Measurements from ENCODE around the gene TET1. TPM values are rescaled to one million over a fixed set of nuclear protein-coding genes. Genes with fewer than 3 reads are reported as not detected.
A peak's percentile ranks its signal among the peaks of the same experiment; 100 is the strongest.

Gene TET1
- total RNA-seq, 4 donors from 2014 or later: 1.5 to 3.3 (median 1.5) TPM

DNA sequence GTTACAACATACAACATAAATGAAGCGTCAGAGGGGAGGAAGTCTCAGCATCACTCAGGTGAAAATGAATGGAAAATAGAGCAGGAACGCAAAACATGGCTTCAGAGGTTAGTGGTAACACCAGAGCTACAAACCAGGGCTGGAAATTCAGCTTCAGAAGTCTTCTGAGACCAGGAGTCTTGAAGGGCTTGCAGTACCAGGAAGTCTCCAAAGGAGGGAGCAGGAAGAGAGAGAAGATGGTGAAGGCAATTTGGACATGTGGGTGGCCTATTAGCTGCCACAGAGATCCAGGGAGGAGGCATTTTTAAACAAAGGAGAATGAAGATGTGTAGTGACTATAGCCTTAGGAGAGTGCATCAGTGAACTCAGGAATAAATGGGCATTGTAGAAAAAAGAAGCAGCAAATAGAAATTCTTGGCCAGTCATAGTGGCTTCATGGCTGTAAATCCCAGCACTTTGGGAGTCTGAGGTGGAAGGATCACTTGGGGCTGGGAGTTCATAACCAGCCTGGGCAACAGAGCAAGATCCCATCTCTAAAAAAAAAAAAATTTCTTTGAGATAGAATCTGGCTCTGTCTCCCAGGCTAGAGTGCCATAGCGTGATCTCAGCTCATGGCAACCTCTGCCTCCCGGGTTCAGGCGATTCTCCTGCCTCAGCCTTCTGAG, 9.3 kb upstream of the TET1 start:
- Histone ChIP-seq H3K27ac (no peak overlapping the region), H3K36me3 (no peaks in the 10 kb centered on the region), H3K4me3 (no peak overlapping the region), H3K27me3 (no peaks in the 10 kb centered on the region), H3K9me3 (no peaks in the 10 kb centered on the region), H3K4me1 (no peaks in the 10 kb centered on the region)
- DNase-seq: peak; percentile 60
- intact Hi-C loops (cut with DNase I; ENCODE audit: low total_unique reads) (no loop called here), in situ Hi-C loops (cut with MboI; ENCODE audit: low pct_ligation_motif_present in 1 of 4, low pct_unique_long_range_greater_than_20kb in 1 of 4, low sequenced_read_pairs in 3 of 4) (loop anchor here in 2 of 4 donors (25.0 kb wide), 2 partner anchors 161 to 336 kb away; partner anchors contain the start of gene CCAR1 (in 1 of the 2))
- TF ChIP-seq CTCF (IDR thresholded peaks at IDR 0.05) (peak; percentile 69 to 77 (median 76)), EP300 (IDR thresholded peaks at IDR 0.05; ENCODE audit: low read depth) (no peak)
- 61 to 81% methylated on average over 3 to 5 of the region's 5 CpGs for WGBS, 2 donors (ENCODE audit: low coverage in 1 of 2)

DNA sequence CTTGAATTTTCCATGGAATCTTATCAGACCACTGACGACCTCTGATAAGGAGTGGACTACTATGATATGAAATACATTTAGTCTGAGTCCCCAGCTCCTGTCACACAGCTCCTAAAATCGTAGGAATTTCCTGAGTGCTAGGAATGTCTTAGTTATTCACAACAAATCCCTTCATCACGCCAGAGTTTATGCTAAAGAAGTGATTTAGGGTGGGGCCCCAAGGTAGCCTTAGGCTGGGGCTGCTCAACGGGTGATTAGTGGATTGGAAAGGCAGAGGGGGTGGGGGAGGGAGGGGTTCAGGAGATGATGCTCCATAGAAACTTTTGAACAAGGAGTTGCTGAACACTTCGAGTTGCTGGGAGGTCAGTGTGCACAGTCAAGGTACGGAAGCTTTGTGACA, 7.0 kb upstream of the TET1 start:
- Histone ChIP-seq H3K27ac (no peak overlapping the region), H3K4me3 (no peak overlapping the region), H3K27me3 (no peaks in the 10 kb centered on the region), H3K4me1 (no peaks in the 10 kb centered on the region), H3K9me3 (no peaks in the 10 kb centered on the region), H3K36me3 (no peaks in the 10 kb centered on the region)
- intact Hi-C loops (cut with DNase I; ENCODE audit: low total_unique reads) (no loop called here), in situ Hi-C loops (cut with MboI; ENCODE audit: low pct_ligation_motif_present in 1 of 4, low pct_unique_long_range_greater_than_20kb in 1 of 4, low sequenced_read_pairs in 3 of 4) (loop anchor here in 2 of 4 donors (25.0 kb wide), 2 partner anchors 159 to 334 kb away; partner anchors contain the start of gene CCAR1 (in 1 of the 2))
- no peak for DNase-seq
- TF ChIP-seq EP300 (IDR thresholded peaks at IDR 0.05; ENCODE audit: low read depth) (no peak), CTCF (IDR thresholded peaks at IDR 0.05) (no peak), POLR2AphosphoS5 (IDR thresholded peaks at IDR 0.05) (no peak), POLR2A (IDR thresholded peaks at IDR 0.05) (no peak)
- 54 to 58% methylated on average over 6 of the region's 6 CpGs for WGBS, 2 donors (ENCODE audit: low coverage in 1 of 2)

- H3K27me3 ChIP-seq: no peaks in the 10 kb centered on the region
- DNase-seq: no peak
- H3K36me3 ChIP-seq: no peaks in the 10 kb centered on the region
- H3K4me3 ChIP-seq: no peak overlapping the region
- H3K9me3 ChIP-seq: no peaks in the 10 kb centered on the region
- intact Hi-C loops (cut with DNase I; ENCODE audit: low total_unique reads) (no loop called here), in situ Hi-C loops (cut with MboI; ENCODE audit: low pct_ligation_motif_present in 1 of 4, low pct_unique_long_range_greater_than_20kb in 1 of 4, low sequenced_read_pairs in 3 of 4) (loop anchor here in 2 of 4 donors (25.0 kb wide), 2 partner anchors 159 to 334 kb away; partner anchors contain the start of gene CCAR1 (in 1 of the 2))
- TF ChIP-seq POLR2A (IDR thresholded peaks at IDR 0.05) (no peak), CTCF (IDR thresholded peaks at IDR 0.05) (no peak), POLR2AphosphoS5 (IDR thresholded peaks at IDR 0.05) (no peak), EP300 (IDR thresholded peaks at IDR 0.05; ENCODE audit: low read depth) (no peak)
- H3K27ac ChIP-seq: no peak overlapping the region
- no peaks in the 10 kb centered on the region for H3K4me1 ChIP-seq
- 71 to 89% methylated on average over 1 to 3 of the region's 3 CpGs for WGBS, 2 donors (ENCODE audit: low coverage in 1 of 2)
These were observed 6.5 kb upstream of the TET1 start for GRCh38 chr10:68553599-68553998.

DNA sequence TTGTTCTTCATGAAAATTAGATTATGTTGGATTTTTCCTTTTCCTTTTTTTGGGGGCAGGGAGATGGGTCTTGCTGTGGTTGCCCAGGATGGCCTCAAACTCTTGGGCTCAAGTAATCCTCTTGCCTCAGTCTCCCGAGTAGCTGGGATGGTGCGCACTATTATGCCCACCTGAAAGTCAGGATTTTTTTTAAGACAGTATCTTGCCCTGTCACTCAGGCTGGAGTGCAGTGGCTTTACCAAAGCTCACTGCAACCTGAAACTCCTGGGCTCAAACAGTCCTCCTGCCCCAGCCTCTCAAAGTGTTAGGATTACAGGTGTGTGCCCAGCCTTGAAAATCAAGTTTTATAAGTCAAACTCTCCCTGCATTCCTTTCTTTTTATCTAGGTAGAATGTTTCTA, 1.7 kb upstream of the TET1 start:
- Histone ChIP-seq H3K9me3 (no peaks in the 10 kb centered on the region), H3K27ac (no peak overlapping the region), H3K4me1 (peaks cover 0 to 18% (median 16%) of the 10 kb centered on the region in 4 donors), H3K27me3 (peaks cover 40% of the 10 kb centered on the region), H3K4me3 (no peak overlapping the region), H3K36me3 (no peaks in the 10 kb centered on the region)
- in situ Hi-C loops (cut with MboI; ENCODE audit: low pct_ligation_motif_present in 1 of 4, low pct_unique_long_range_greater_than_20kb in 1 of 4, low sequenced_read_pairs in 3 of 4): loop anchor here in 2 of 4 donors (25.0 kb wide), 2 partner anchors 154 to 329 kb away; partner anchors contain the start of gene CCAR1 (in 1 of the 2)
- WGBS, 2 donors (ENCODE audit: low coverage in 1 of 2): 95% methylated on average over 2 of the region's 2 CpGs; no CpG with 5 or more reads in 1 of the 2 donors
- intact Hi-C loops (cut with DNase I; ENCODE audit: low total_unique reads): no loop called here
- no peak for TF ChIP-seq POLR2AphosphoS5 (IDR thresholded peaks at IDR 0.05)
- no peak for TF ChIP-seq POLR2A (IDR thresholded peaks at IDR 0.05)
- TF ChIP-seq EP300 (IDR thresholded peaks at IDR 0.05; ENCODE audit: low read depth): no peak
- TF ChIP-seq CTCF (IDR thresholded peaks at IDR 0.05): no peak
- DNase-seq: no peak

All from transverse colon (tissue), 4 donors.